GM19397 (cell line): ENCODE results near the gene ASTN1.
"Not testable (repeated sequence)": the region's sequence is repeated elsewhere in the genome, so short reads cannot be mapped to it uniquely, and the experiment has no call there.

Source experiments
- ATAC-seq: cut with Tn5 transposase; IDR thresholded peaks from one replicate; pipeline ENCODE4 v1.9.1; 2021; ENCODE audit warnings: mild to moderate bottlenecking, moderate library complexity; ENCODE audit not compliant: unreplicated experiment

The ASTN1 gene

DNA sequence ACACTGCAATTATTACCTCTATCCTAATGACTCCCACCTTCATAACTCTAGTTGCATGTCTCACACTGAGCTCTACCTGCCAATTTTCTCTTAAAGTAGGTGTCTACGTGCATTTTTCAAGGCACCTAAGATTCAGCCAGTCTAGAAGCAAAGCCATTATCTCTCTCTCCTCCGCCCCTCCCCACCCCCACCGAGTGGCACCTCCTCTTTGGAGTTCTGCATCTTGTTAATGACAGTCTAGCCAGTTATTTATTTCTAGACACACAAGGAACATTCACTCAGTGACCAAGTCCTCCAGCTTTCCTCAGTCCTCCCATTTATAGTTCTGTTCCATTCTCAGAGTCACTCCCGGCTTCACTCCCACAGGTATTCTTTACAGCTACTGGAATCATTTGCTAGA lies 47.6 kb downstream of the ASTN1 start:
- no peak for ATAC-seq

DNA sequence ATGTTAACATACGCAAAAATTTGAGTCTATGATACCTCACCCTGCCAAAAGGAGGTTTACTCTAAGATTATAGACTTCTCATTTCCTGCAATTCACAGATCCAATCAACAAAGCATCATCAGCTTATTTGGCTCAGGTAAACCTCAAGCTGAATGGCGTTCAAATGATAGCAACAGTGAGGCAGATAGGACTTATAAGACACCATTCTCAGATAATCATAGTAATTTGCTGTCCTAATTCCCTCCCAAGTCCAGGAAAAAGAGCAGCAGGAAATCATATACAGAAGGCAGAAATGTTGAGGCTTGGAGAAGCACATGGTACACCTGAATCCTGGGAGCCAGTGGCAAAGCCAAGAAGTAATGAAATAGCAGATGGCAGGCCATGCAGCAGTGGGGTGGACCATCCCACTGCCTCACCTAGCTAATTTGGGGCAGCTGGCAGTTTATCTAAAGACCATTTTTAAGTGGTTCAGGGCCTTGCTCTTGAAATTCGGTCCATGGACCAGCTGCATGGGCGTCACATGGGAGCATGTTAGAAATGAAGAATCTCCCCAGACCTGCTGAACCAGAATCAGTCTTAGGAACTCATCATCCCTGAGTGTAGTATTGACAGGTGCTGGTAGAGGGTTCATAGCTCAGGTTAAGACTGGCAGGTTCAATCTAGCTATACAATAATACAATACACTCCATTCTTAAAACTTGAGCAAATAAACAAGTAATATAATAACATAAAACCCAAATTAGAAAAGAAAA lies 57.7 kb downstream of the ASTN1 start:
- ATAC-seq, result no peak

DNA sequence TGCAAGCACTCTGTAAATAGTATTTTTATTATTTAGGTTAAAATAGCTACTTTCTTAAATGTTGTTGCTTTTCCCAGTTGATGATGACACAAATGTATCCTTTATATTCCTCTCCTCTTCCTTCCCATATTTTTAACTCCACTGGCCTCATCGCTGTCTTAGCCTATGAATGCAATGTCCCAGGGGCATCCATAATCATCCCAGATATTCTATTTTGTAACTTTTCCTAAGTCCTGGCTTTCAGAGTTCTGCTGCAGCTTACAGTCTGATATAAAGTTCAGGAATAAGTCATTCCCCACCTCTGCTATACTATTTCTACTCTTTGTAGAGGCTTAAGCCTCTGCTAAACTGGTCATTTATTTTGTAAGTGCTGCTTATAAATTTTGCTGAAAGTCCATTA lies 58.3 kb downstream of the ASTN1 start:
- ATAC-seq, result no peak

DNA sequence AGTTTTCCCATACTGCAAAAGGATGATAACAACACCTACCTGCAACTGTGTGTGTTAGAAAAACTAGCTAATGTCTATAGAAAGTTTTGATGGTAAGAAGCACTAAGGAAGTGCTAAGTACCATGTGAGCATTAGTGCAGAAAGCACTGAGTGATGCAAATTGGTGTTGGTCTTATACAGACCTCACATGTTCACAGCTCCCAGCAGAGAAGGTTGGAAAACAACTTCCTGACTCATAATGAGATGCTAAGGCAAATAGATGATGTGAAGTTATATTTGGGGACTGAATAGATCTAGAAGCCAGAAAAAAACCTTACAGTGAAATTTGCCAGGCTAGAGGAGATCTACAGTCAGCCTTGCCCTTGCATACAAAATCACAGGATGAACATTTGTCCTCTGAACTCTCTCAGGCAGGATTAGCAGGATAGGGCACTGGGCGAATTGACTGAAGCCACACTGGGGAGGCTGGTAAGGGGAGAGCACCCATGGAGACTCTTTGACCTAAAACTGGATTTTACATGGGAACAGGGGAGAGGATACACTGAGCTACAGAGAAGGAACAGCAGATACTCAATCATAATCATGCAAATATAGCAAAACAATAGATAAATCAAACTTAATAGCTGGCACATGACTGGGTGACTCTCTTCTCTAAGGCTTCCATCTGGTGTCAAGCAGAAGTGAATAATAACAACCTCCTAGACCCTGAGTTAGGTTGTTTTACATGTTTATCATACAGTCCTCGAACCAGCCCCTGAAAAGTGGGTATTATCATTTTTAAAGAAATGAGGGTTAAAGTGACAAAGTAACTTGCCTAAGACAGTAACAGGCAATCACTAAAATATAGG lies 61.3 kb downstream of the ASTN1 start:
- ATAC-seq, result no peak

DNA sequence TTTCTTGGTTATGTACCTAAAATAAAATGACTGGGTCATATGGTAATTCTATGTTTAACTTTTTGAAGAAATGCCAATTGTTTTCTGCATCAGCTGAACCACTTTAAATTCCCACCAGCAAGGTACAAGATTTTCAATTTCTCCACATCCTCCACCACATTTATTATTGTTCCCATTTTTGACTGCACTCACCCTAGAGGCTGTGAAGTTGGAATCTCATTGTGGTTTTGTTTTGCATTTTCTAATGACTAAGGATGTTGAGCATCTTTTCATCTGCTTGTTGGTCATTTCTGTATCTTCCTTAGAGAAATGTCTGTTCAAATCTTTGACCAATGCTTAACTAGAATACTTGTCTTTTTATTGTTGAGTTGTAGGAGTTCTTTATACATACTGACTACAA lies 72.5 kb downstream of the ASTN1 start:
- ATAC-seq, result no peak

DNA sequence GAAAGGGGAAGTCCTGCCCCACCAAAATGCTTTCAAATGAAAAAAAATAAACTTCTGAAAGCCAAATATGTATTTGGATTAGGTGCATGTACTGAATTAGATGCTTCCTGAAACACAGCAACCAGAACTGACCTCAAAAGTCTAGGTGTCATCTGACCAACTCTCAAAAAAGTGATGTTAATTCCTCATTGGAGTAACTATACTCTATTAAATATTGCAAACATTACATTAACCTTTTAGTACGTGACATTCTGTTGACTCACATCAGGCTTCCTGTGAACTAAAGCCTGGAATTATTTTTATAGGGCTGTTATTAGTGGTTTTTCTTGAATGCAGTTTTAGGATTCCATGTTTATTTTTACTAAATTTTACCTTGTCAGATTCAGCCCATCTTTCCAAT lies 73.5 kb downstream of the ASTN1 start:
- ATAC-seq, result no peak

DNA sequence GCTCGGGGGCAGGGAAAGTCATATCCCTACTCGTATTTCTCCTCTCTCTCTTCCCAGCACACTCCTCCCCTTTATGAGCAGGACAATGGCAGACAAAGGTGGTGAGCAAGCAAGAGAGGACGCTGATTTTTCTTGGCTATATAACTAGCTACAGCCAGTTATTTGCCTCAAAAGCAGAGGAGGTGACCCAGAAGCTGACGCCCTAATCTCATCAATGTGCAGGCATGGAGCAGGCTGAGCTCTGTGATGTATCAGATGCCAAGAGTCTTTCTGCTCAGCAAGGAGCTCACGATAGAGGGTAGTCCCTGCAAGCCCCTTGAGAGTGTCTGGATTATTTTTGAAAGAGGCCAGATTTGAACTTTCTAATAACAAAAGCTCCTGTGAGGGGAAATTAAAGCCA lies 75.5 kb downstream of the ASTN1 start:
- no peak for ATAC-seq

DNA sequence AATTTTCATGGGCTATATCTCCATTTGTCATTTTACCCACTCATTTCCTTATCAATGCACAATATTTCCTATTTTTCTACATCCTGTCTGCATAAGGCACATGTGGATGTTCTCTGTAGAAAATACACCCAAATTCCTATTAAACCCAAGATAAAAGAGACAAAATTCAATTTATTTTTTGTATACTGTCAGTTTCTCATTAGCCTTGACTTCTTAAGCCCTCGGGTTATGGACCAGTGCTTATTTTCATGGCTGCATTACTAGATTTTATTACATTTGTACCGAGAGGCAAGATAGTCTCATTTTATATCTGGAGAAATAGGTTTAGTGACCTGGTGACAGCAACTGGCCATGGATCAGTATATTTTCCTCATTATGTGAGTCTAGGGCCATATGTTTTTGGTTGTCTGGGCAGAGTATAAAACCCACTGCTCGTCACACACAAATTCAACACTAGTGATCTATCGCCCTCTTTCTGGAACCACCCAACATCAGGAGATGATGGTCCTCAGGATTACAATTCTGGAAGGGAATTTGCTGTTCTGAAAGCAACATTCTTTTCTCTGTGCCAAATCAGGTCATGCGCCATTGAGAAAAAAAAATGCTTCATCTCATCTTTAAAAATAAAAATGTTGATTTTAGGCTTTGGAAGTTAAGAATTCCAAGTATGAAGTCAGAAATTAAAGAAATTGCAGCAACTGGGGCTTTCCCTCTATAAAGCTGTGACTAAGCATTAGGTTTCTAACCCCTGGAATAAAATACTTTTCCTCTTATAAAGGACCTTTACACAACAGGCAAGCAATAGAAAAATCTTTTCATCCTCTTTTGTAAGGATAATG lies 81.4 kb downstream of the ASTN1 start:
- ATAC-seq, result no peak

DNA sequence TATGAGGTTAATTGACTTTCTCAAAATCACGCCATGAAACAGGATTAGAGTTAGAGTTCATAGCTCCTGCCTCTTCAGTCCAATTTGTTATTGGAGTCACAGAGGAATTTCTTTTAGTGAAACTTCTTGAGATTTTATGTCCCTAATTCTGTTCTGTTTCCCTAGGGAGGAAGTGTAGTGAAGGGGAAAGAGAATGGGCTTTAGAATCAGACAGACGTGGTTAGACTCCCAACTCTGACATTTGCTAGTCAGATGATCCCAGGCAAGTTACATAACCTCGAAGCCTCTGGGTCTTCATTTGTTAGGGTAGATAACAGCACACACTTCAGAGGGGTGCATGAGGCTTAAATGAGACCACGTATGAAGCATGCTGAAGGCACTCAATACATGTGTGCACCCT lies 83.9 kb downstream of the ASTN1 start:
- no peak for ATAC-seq

DNA sequence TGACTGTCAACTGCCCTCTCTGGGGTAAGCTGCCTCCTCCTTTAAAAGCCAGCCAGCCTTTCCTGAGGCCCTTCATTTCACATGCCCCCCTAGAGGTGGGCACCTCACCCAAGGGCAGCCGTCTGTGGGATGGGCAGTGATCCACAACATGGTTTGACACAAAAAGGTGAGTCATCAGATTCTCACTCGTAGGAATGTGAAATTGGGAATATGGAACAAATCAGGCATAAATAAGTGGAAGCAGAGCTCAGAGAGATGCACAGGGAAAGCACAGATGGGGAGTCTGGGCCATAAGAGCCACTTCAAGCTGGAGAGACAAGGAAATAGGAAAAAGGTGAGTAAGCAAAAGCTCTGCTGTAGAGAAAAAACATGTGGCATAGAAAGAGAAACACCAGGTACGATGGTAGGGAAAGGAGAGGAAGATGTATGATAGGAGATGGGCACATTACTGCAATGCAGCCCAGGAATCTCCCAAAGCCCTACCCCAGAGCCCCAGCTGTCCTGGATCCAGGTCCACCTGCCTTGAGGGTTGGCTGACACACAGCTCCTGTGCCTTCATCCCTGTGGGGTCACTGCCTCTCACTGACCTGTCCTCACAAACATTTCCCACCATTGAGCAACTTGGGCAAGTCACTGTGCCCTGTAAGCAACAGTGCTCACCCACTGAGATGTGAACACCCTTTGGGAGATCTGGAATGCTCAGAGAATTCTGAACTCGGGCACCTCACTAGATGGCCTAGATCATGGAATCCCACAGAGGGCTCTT lies 86.6 kb downstream of the ASTN1 start:
- ATAC-seq, result no peak

DNA sequence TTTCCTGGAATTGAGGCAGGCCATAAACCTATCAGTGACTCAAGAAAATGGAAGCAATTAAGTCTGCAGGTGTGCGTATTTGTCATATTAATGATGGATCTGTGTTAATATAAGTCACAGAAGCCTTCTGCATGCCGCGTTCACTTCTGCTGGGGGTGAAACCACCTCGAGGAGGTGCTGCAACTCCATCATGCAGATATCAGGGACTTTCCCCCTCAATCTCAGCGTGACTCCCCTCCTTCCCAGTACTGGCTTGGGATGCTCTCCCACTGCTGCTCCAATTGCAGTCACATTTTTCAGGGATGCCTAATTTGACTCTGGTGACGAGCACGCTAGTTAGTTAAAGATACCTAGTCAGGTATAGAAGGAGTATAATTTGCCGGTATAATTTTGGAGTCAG lies 87.5 kb downstream of the ASTN1 start:
- no peak for ATAC-seq

DNA sequence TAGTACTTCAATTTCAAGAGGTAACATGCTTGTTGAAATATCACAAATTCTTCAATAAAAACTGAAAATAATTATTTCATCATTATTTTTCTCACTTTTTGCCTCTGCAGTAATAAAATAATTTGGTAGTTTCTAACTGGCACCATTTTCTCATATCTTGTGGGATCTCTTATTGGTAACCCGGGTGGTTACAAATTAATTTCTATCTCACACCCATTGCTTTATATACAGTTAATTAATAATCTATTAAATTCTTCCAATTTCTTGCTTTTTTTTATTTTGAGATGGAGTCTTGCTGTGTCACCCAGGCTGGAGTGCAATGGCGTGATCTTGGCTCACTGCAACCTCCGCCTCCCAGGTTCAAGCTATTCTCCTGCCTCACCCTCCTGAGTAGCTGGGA lies 89.7 kb downstream of the ASTN1 start:
- not testable (repeated sequence) for ATAC-seq

DNA sequence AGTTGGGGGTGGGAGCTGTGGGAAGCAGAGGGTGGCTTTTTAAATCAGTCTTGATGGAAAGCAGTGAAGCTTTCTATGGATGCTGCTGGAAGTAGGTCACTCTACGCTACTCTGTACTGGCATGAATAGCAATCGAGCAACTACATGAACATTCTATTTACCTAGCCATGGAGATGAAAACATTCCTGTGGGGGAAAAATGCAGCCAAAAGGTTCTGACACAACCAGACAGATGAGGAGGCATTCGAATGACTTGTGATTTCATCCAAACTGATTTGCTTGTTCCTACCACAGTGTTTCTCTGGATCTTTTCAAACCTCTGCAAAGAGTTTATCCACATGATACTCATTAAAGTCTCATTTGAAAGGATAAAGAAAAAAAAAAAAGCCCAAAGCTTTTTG lies 95.0 kb downstream of the ASTN1 start:
- no peak for ATAC-seq

DNA sequence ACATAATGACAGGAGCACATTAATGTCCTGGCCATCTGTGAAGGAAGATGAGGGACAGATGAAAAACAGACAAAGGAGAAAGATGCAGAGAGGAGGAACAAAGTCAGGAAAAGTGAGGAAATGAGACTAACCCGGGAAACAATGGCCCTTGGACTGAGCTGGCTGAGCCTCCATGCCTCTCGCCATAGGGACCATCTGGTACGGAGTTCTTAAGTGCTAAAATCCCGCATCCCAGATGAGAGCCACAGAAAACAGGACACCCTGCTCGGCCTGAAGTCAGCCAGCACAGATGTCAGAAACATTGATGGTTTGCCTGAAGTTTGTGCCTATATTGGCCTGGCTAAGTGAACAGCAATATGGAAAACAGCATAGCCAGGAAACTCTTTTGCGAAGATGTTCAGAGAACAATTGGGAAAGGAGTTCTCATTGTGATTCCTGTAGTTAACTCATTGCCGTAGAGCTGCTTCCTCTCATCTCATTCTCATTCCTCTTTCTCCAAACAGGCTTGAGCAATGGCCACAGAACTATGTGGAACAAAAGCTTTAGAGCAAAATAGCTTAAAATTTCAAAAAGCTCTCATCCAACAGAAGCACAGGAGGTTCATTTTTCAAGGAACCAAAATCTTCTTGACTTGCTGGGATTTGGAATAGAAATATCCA lies 96.6 kb downstream of the ASTN1 start:
- no peak for ATAC-seq

DNA sequence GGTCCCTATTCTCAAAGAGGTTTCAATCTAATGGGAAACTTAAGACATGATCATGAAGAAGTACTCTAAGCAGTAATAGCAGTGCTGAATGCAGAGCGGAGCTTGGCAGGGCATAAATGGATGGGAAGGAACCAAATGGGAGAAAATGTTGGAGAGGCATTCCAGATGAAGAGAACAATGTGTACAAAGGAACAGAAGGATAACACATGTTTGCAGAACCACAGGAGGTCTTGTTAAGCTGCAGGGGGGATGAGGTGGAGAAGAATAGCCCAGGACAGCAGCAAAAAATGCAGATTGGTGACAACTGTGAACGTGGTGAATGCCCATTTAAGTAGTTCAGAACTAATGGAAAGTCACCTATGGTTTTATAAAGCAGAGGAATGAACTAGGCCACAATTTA lies 99.1 kb downstream of the ASTN1 start:
- ATAC-seq, result no peak

DNA sequence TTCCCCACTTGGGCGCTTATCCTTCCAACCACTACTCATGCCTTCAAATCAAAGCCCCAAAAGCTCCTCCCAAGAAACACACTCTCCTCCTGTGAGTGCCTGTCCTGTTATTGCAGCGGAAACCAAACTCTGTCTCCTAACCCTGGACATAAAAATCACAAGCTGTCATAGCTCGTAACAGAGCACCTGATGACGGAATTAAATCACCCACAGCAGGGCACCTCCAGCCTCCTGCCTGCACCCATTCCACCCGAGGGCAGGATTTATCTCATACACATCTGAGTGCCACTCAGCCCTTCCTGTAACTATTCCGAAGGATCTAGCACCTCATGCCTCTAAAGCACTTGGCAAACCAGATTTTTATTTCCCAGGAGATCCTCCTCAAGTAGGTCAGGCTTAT lies 100.9 kb downstream of the ASTN1 start:
- no peak for ATAC-seq

DNA sequence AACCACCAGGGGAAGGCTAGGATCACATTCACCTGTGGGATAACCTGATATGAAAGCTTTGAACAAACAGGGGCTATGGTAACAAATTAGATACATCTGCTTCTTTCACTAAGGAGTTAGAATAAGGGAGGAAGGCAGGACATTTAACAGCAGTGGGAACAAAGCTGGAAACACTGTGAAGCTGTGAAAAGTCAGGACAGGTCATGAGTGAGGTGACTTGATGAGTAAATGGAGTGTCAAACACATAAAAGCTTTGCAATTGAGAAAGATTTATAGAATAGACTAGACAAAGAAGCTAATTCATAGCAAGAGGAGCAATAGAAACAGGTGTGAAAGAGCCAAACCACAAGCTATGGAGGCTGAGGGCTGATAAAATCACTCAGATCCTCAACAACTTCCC lies 110.0 kb downstream of the ASTN1 start:
- no peak for ATAC-seq

DNA sequence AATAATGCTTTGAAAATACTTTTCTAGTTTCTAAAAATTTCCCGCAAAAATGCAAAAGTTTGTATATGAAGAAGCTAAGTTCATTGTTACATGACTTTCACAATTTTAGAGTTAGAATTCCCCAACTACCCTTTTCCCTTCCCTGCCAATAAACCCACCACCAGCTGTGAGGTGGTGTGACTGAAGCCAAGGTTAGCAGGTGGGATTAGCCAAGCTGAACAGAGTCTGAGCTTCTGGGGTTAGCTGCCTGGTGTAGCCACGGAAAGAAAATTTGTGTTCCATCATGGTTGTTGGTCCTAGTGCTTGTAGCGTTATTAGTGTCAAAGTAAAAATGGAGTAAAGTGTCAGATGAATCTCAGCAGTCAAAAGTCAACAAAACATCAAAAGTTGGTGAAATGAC lies 110.9 kb downstream of the ASTN1 start:
- ATAC-seq, result no peak

DNA sequence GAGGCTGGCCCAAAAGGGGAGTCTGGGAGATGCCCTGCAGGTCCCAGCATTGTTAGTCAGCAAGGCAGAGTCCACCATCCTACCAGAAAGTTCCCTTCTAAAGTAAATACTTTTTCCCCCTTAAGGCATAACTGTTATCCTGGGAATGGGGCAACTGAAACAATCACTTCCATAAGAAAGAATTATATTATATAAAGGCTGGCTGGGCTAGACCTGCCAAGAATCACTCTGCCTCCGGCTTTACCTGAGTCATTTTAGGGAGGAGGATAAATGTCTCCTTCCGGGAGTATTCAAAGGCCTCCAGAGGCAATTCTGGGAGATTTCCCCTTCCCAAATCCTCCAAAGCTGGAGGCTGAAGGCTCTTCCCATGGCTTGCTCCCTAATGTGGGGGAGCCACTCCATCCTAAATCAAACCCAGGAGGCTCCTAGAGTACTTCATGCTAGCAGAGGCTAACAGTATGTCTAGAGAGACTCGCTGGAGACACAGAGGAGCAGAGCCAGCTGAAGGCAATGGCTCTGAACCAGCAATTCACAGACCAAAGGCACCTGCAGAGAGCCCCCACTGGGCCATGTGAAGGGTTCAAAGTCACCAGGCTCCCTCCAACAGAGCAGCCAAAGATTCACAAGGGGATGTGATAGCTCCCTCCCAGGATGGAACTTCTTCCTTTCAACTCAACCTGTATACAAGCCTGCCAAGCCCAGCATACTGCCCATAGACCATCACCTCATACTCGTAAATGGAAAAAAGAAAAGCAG lies 116.0 kb downstream of the ASTN1 start:
- ATAC-seq, result no peak

DNA sequence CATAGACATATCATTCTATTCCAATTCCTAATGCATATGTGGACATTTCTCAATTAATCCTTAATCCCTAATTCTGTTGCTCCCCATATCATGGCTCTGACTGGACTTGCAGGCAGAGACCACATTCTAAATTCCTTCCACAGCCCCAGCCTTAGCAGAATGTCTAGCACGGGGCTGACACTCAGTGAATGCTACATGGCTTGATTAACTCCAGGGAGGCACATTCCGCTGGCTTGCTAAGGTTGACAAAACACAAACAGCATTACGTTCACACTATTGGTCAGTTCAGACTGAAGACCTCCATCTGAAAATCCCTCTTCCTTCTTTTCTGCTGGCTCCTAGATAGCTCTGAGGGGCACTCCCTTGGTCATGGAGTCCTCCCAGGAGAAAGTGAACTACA lies 119.4 kb downstream of the ASTN1 start:
- no peak for ATAC-seq
